CD14-positive monocyte (primary cell): ENCODE results near the gene DNPEP. TPM values are rescaled to one million over a fixed set of nuclear protein-coding genes. Genes with fewer than 3 reads are reported as not detected.

ENCODE experiments used
- DNase-seq, 3 donors: peaks; one replicate each; pipeline ENCODE4 v3.0.0-alpha.2; 2011 to 2022
- H2AFZ ChIP-seq: 2 replicates; pipeline ENCODE4 v1.6.0; 2012; ENCODE audit warnings: mild to moderate bottlenecking, low read depth, low read length, inconsistent platforms; ENCODE audit not compliant: insufficient read depth, poor library complexity, severe bottlenecking
- H3K27ac ChIP-seq, 2 donors: 1 replicate in 1 of 2; 2 replicates in 1 of 2; pipeline ENCODE4 v1.5.1; 2012 to 2013; ENCODE audit warnings: low read length in 2 of 2, control low read depth in 1 of 2, inconsistent platforms in 1 of 2, low read depth in 1 of 2, mild to moderate bottlenecking in 1 of 2
- H3K27me3 ChIP-seq, 2 donors: one replicate each; pipeline versions ENCODE4 v1.6.0 to v1.6.1; 2011 to 2013; ENCODE audit warnings: low read length in 2 of 2; ENCODE audit not compliant: control insufficient read depth in 2 of 2, insufficient read depth in 2 of 2
- H3K36me3 ChIP-seq, 2 donors: replicated peaks in 1 of 2; 1 replicate in 1 of 2; 2 replicates in 1 of 2; pipeline versions ENCODE4 v1.5.1 to v1.6.1; 2012 to 2013; ENCODE audit warnings: low read length in 2 of 2, control low read depth in 1 of 2, inconsistent platforms in 1 of 2, mild to moderate bottlenecking in 1 of 2; ENCODE audit not compliant: insufficient read depth in 2 of 2, control insufficient read depth in 1 of 2
- H3K4me1 ChIP-seq, 2 donors: 1 replicate in 1 of 2; 2 replicates in 1 of 2; pipeline versions ENCODE4 v1.5.1 to v1.6.1; 2012 to 2013; ENCODE audit warnings: low read length in 2 of 2, control low read depth in 1 of 2, inconsistent platforms in 1 of 2, mild to moderate bottlenecking in 1 of 2, moderate library complexity in 1 of 2; ENCODE audit not compliant: insufficient read depth in 2 of 2, control insufficient read depth in 1 of 2
- H3K4me2 ChIP-seq: replicated peaks from 2 replicates; pipeline ENCODE3; 2012; ENCODE audit warnings: low read length, moderate library complexity, mild to moderate bottlenecking; ENCODE audit not compliant: poor library complexity, severe bottlenecking; ENCODE audit errors: extremely low read depth
- H3K4me3 ChIP-seq, 3 experiments: fragments of 200-600 bp in 1 of 3; sonication (generic) in 1 of 3; replicated peaks in 1 of 3; 1 replicate in 2 of 3; 2 replicates in 1 of 3; pipeline ENCODE4 v1.5.1; 2011 to 2013; ENCODE audit warnings: low read length in 3 of 3, mild to moderate bottlenecking in 3 of 3, control low read depth in 2 of 3, low read depth in 2 of 3, inconsistent platforms in 1 of 3, moderate library complexity in 1 of 3
- H3K79me2 ChIP-seq: 2 replicates; pipeline ENCODE4 v1.6.0; 2012; ENCODE audit warnings: mild to moderate bottlenecking, control low read depth, inconsistent platforms, low read length, moderate library complexity; ENCODE audit not compliant: insufficient read depth
- H3K9ac ChIP-seq: 2 replicates; pipeline ENCODE4 v1.6.0; 2017; ENCODE audit warnings: low read length, mild to moderate bottlenecking; ENCODE audit not compliant: insufficient read depth, poor library complexity, severe bottlenecking
- H3K9me3 ChIP-seq, 2 donors: replicated peaks in 1 of 2; 1 replicate in 1 of 2; 2 replicates in 1 of 2; pipeline versions ENCODE4 v1.5.1 to v1.6.1; 2012 to 2013; ENCODE audit warnings: low read length in 2 of 2, control low read depth in 1 of 2; ENCODE audit not compliant: control insufficient read depth in 1 of 2, insufficient read depth in 1 of 2
- H4K20me1 ChIP-seq: 2 replicates; pipeline ENCODE4 v1.6.0; 2012; ENCODE audit warnings: mild to moderate bottlenecking, low read length, control low read depth, moderate library complexity; ENCODE audit not compliant: insufficient read depth
- H3K27ac Mint-ChIP-seq, 7 donors: one replicate each; pipeline ENCODE4 v1.8.0; 2020; ENCODE audit warnings: mild to moderate bottlenecking in 7 of 7, mixed read lengths in 7 of 7, moderate library complexity in 6 of 7, inconsistent platforms in 2 of 7
- H3K27me3 Mint-ChIP-seq, 3 donors: one replicate each; pipeline ENCODE4 v1.8.0; 2021 to 2022; ENCODE audit warnings: low read depth in 3 of 3, mild to moderate bottlenecking in 3 of 3, mixed read lengths in 3 of 3, moderate library complexity in 3 of 3, inconsistent platforms in 1 of 3
- H3K36me3 Mint-ChIP-seq, 2 donors: one replicate each; pipeline ENCODE4 v1.8.0; 2020; ENCODE audit warnings: mixed read lengths in 2 of 2, inconsistent platforms in 1 of 2, mild to moderate bottlenecking in 1 of 2
- H3K4me1 Mint-ChIP-seq: one replicate; pipeline ENCODE4 v1.8.0; 2020; ENCODE audit warnings: mild to moderate bottlenecking, mixed read lengths
- H3K4me3 Mint-ChIP-seq, 2 donors: one replicate each; pipeline ENCODE4 v1.8.0; 2020; ENCODE audit warnings: mild to moderate bottlenecking in 2 of 2, mixed read lengths in 2 of 2, moderate library complexity in 1 of 2
- H3K9me3 Mint-ChIP-seq, 7 donors: one replicate each; pipeline ENCODE4 v1.8.0; 2020 to 2022; ENCODE audit warnings: mixed read lengths in 7 of 7, mild to moderate bottlenecking in 6 of 7, moderate library complexity in 6 of 7, inconsistent platforms in 2 of 7
- CTCF ChIP-seq: fragments of 200-600 bp; IDR thresholded peaks from one replicate; pipeline ENCODE4 v1.8.0; 2022; ENCODE audit warnings: antibody characterized with exemption, mild to moderate bottlenecking
- WGBS: methylation state at CpG from one replicate; pipeline ENCODE4 v1.1.5; 2013; ENCODE audit warnings: missing lambda C conversion rate; ENCODE audit not compliant: insufficient coverage; 5-methylcytosine and 5-hydroxymethylcytosine counted together
- intact Hi-C, 2 donors: fragments of 100-400 bp; cut with micrococcal nuclease; formaldehyde crosslinking; loops; one replicate each; pipeline versions ENCODE4 v1.15.0 to v1.15.1; 2023
- polyA plus RNA-seq, 3 donors: library from polyadenylated mRNA; depleted of rRNA in 1 of 3; unstranded in 2 of 3; stranded (reverse) in 1 of 3; fragments of 300-500 nt in 2 of 3; fragments of >200 nt in 1 of 3; fragmentation: Illumina TruSeq in 2 of 3; gene quantifications; 1 replicate in 2 of 3; 2 replicates in 1 of 3; pipeline ENCODE4 v1.2.3, GENCODE V29; 2012 to 2021

Gene DNPEP
- polyA plus RNA-seq, 3 donors, result 51.6 to 83.1 (median 60.6) TPM

- Histone ChIP-seq H3K27me3 (peaks cover 8 to 40% of the 10 kb centered on the region in 2 donors), H3K9me3 (no peaks in the 10 kb centered on the region), H3K79me2 (no peaks in the 10 kb centered on the region), H3K4me1 (peaks cover 21 to 36% of the 10 kb centered on the region in 2 donors), H3K27ac (no peak overlapping the region), H3K4me3 (peak overlapping the region in 1 of 3 experiments; percentile 16), H3K4me2 (peak overlapping the region; percentile 30), H3K9ac (peak overlapping the region; percentile 1), H3K36me3 (no peaks in the 10 kb centered on the region), H2AFZ (peak overlapping the region; percentile 53), H4K20me1 (no peaks in the 10 kb centered on the region)
- peak overlapping the region in 1 of 2 donors; percentile 80 for H3K4me3 Mint-ChIP-seq
- intact Hi-C loops, result loop anchor here in 1 of 2 donors (10.0 kb wide), 1 partner anchor 195 kb away; no protein-coding TSS in a partner anchor
- 92% methylated on average over 5 of the region's 9 CpGs for WGBS
- TF ChIP-seq CTCF, result no peak
- peaks cover 43 to 61% (median 49%) of the 10 kb centered on the region in 3 donors for H3K27me3 Mint-ChIP-seq
- peaks cover 27% of the 10 kb centered on the region for H3K4me1 Mint-ChIP-seq
- peaks cover 0 to 4% (median 2%) of the 10 kb centered on the region in 7 donors for H3K9me3 Mint-ChIP-seq
- H3K27ac Mint-ChIP-seq, result peak overlapping the region in 3 of 7 donors; percentile 10 to 76 (median 19)
- DNase-seq, result peak in 2 of 3 donors; percentile 6 to 15
- no peaks in the 10 kb centered on the region for H3K36me3 Mint-ChIP-seq
These were observed 31.9 kb upstream of the DNPEP start for GRCh38 chr2:219419331-219420197.

GRCh38 chr2:219419012-219419324 is 31.3 kb upstream of the DNPEP start:
- H3K9me3 Mint-ChIP-seq, result peaks cover 0 to 4% (median 2%) of the 10 kb centered on the region in 7 donors
- peak overlapping the region in 1 of 7 donors; percentile 76 for H3K27ac Mint-ChIP-seq
- intact Hi-C loops, result no loop called here
- 43% methylated on average over 10 of the region's 12 CpGs for WGBS
- DNase-seq, result no peak
- no peaks in the 10 kb centered on the region for H3K36me3 Mint-ChIP-seq
- peak overlapping the region; percentile 4 for H3K9ac ChIP-seq
- H3K4me1 ChIP-seq, result peaks cover 21 to 36% of the 10 kb centered on the region in 2 donors
- peak overlapping the region in 1 of 3 experiments; percentile 42 for H3K4me3 ChIP-seq
- H3K9me3 ChIP-seq, result no peaks in the 10 kb centered on the region
- no peaks in the 10 kb centered on the region for H3K79me2 ChIP-seq
- H3K4me3 Mint-ChIP-seq, result peak overlapping the region in 1 of 2 donors; percentile 80
- peak overlapping the region; percentile 49 for H3K4me2 ChIP-seq
- H3K27ac ChIP-seq, result no peak overlapping the region
- no peaks in the 10 kb centered on the region for H3K36me3 ChIP-seq
- H3K27me3 ChIP-seq, result peaks cover 9 to 40% of the 10 kb centered on the region in 2 donors
- peaks cover 46 to 62% (median 53%) of the 10 kb centered on the region in 3 donors for H3K27me3 Mint-ChIP-seq
- peak overlapping the region; percentile 53 for H2AFZ ChIP-seq
- TF ChIP-seq CTCF, result no peak
- H3K4me1 Mint-ChIP-seq, result peaks cover 27% of the 10 kb centered on the region
- no peaks in the 10 kb centered on the region for H4K20me1 ChIP-seq
